ENCODE measurements around the gene C17orf114.

C17orf114 gene

DNA sequence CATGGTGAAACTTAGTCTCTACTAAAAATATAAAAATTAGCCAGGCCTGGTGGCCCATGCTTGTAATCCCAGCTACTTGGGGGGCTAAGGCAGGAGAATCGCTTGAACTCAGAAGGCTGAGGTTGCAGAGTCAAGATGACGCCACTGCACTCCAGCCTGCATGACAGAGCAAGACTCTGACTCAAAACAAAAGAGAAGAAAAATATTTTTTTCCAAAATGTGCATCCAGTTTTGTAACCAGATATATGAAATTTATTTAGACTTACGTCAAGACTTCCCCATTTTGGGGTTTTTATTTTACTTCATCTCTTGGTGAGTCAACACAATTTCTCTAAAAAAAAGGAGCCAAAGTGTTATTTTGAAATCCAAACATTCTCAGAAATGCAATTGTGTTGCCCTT lies 35.9 kb downstream of the C17orf114 start:
- intact Hi-C loops (cut with micrococcal nuclease) = no loop called here
- no peaks in the 10 kb centered on the region for H3K27me3 Mint-ChIP-seq
- peaks cover 52% of the 10 kb centered on the region for H3K4me1 Mint-ChIP-seq (ENCODE audit: low read depth)
- no peaks in the 10 kb centered on the region for H3K9me3 Mint-ChIP-seq
- H3K27ac Mint-ChIP-seq = peak overlapping the region; percentile 86
- H3K36me3 Mint-ChIP-seq (ENCODE audit: low read depth) = no peaks in the 10 kb centered on the region
- peak overlapping the region; percentile 4 for H3K4me3 Mint-ChIP-seq

DNA sequence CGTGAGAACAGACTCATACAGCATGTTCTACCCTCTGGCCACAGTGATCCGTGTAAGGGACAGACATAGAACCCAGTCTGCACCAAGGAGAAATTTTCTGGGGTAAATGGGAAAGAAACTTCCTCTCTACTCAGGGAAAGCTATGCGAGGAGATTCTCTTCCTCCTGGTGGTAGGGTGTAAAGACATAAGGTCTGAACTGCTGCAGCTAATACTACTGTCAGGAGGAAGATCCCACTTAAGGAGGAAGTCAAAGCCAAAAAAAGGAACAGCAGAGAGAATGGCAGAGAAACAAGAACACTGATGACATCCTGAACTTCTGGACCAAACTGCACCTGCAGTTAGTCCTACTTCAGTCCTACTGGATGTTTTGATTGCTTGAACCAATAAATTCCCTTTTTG lies 37.5 kb downstream of the C17orf114 start:
- H3K4me1 Mint-ChIP-seq (ENCODE audit: low read depth) = peaks cover 46% of the 10 kb centered on the region

DNA sequence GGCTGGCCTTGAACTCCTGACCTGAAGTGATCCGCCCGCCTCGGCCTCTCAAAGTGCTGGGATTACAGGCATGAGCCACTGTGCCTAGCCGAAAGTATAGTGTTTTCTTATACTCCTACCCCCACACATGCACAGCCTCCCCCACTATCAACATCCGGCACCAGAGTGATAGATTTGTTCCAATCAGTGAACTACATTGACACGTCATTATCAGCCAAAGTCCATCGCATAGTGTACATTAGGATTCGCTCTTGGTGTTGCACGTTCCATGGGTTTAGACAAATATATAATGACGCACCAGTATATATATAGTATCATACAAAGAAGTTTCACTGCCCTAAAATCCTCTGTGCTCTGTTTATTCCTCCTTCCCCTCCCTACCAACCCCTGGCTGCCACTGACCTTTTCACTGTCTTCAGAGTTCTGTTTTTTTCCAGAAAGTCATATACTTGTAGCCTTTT lies 42.3 kb downstream of the C17orf114 start:
- peak overlapping the region; percentile 82 for H3K27ac Mint-ChIP-seq
- no peaks in the 10 kb centered on the region for H3K9me3 Mint-ChIP-seq
- H3K4me3 Mint-ChIP-seq = no peak overlapping the region
- intact Hi-C loops (cut with micrococcal nuclease) = loop anchor here (1.0 kb wide), 1 partner anchor 9 kb away; no protein-coding TSS in a partner anchor
- H3K36me3 Mint-ChIP-seq (ENCODE audit: low read depth) = no peaks in the 10 kb centered on the region
- H3K4me1 Mint-ChIP-seq (ENCODE audit: low read depth) = peaks cover 39% of the 10 kb centered on the region
- H3K27me3 Mint-ChIP-seq = peaks cover 14% of the 10 kb centered on the region

More for the DNA sequence above, 37.5 kb downstream of the C17orf114 start:
- Mint-ChIP-seq H3K9me3 (no peaks in the 10 kb centered on the region), H3K27ac (peak overlapping the region; percentile 86), H3K27me3 (no peaks in the 10 kb centered on the region), H3K4me3 (no peak overlapping the region), H3K36me3 (ENCODE audit: low read depth) (no peaks in the 10 kb centered on the region)
- intact Hi-C loops (cut with micrococcal nuclease) = loop anchor here (1.0 kb wide), 1 partner anchor 33 kb away; the partner anchor contains the start of gene MED11

- Mint-ChIP-seq H3K27ac (no peak overlapping the region), H3K36me3 (ENCODE audit: low read depth) (no peaks in the 10 kb centered on the region), H3K4me3 (no peak overlapping the region), H3K4me1 (ENCODE audit: low read depth) (peaks cover 48% of the 10 kb centered on the region), H3K9me3 (no peaks in the 10 kb centered on the region), H3K27me3 (peaks cover 25% of the 10 kb centered on the region)
- intact Hi-C loops (cut with micrococcal nuclease) = no loop called here
Measured at GRCh38 chr17:4753392-4753791, 48.7 kb downstream of the C17orf114 start.

GRCh38 chr17:4751932-4752331 lies 50.2 kb downstream of the C17orf114 start:
- Mint-ChIP-seq H3K4me1 (ENCODE audit: low read depth) (peaks cover 48% of the 10 kb centered on the region), H3K27me3 (peaks cover 20% of the 10 kb centered on the region), H3K4me3 (no peak overlapping the region), H3K27ac (peak overlapping the region; percentile 22), H3K36me3 (ENCODE audit: low read depth) (no peaks in the 10 kb centered on the region), H3K9me3 (no peaks in the 10 kb centered on the region)
- intact Hi-C loops (cut with micrococcal nuclease) = no loop called here

All from dendritic cell treated with granulocyte-macrophage colony-stimulating factor and Interleukin-4, amounts not matched to agents 40 ng/mL and 50 ng/mL, for 4 days (primary cell).